NCI-H1417 treated with DMSO at 0.1 percent for 48 hours (cell line): Measurements from ENCODE around the gene BEND6.
A peak's percentile ranks its signal among the peaks of the same experiment; 100 is the strongest.

Experiments
- DNase-seq: peaks from one replicate; lab custom pipeline; 2025; lab: John Stamatoyannopoulos, UW

The BEND6 gene

DNA sequence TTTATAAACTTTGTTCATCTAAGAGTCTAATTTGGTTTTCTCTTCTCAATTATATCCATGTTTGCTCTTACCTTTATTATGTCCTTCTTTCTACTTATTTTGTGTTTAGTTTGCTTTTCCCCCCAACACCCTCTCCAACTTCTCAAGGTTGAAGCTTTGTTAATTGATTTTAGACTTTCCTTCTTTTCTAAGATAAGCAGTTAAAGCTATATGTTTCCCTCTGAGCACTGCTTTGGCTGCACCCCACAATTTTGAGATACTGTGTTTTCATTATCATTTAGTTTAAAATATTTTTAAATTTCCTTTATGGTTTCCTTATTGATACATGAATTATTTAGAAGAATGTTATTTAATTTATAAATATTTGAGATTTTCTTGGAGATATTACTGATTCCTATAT, 13.9 kb upstream of the BEND6 start:
- no peak for DNase-seq

DNA sequence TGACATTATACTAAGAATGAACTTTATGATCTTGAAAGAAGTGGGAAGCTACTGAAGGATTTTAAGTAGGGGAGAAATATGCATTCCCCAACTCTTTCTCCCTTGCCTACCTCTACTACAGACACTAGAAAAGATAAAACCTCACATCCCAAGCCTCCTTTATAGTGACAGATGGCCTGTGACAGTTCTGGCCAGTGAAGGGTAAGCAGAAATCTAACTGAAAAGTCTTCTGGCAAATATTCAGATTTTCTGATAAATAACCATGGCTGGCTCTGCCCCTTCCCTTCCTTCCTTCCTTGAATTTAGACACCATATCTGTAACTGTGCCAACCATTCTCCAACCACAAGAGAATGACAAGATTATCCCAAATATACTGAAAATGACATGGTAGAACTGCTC, 10.2 kb upstream of the BEND6 start:
- no peak for DNase-seq

DNA sequence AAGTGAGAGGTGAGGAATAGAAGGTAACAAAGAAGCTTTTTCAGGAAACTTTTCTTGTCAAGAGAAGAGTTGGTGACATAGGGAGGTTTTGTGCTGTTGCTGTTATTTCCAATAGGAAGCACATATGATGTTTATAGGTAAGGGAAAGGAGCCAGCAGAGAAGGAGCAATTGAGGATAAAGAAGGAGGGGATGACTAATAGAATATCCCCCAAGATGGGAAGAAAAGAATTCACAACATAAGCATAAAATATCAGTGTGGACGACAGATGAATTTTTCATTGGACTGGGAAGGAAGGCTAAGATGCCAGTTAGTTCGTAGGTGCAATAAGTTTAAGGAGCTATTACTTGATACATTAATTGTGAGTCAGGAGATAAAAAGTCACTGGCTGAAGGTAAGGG, 8.5 kb upstream of the BEND6 start:
- no peak for DNase-seq

DNA sequence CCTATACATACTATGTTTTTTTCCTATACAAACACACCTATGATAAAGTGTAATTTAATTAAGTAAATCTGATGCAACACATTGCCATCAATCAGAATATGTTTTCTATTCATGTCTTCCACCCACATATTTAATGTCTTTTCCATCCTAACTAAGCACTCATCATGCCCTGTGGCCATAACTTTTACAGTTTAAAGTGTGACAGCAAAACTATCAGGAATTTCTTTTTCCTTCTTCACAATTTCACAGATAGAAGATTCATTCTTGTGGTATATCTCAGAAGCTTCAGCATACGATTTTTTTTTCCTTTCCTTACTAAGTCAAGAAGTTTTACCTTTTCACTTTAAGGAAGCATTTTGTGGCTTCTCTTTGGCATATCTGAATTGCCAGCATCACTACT, 7.0 kb upstream of the BEND6 start:
- DNase-seq: no peak

DNA sequence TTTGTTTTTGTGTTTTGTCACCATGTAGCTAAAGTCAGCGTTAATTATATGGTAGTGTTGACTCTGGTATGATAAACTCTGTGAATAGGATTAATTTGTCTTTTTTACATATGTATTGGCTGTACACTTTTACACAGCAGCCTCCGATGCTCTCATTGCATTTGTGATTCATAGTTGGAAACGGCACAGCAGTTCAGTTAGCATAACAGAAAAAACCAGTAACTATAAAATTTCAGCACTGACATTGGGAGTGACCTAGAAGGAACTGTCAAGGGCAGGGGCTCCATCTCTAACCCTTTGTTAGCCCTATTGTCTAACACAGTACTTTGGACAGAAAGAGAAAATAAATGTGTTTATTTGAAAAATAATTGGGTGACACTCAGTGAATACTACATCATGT, 5.6 kb upstream of the BEND6 start:
- DNase-seq: no peak

DNA sequence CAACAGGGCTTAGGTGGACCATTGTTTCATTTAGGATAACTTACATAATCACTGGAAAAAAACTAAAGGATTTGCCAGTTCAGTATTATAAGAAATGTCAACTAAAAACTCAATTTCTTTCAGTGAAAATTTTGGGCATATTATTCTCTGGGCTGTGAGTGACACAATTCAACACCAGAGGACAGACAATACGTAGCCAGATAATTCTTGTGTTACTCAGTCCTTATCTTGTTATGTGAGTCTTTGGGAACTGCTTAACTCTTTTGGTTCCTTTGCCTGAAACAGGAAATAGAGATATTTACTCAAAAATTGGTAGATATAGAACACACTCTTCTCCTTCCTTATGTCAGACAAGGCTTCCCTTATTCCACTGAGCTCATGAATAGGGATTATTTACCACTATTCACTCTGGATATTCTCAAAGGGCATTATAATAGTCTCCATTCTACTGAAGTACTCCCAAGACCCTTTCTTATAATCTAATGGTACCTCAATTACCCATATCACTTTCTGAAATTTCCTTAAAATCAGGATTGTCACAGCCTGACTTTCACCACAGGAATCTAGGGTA, 4.9 kb upstream of the BEND6 start:
- DNase-seq: no peak

DNA sequence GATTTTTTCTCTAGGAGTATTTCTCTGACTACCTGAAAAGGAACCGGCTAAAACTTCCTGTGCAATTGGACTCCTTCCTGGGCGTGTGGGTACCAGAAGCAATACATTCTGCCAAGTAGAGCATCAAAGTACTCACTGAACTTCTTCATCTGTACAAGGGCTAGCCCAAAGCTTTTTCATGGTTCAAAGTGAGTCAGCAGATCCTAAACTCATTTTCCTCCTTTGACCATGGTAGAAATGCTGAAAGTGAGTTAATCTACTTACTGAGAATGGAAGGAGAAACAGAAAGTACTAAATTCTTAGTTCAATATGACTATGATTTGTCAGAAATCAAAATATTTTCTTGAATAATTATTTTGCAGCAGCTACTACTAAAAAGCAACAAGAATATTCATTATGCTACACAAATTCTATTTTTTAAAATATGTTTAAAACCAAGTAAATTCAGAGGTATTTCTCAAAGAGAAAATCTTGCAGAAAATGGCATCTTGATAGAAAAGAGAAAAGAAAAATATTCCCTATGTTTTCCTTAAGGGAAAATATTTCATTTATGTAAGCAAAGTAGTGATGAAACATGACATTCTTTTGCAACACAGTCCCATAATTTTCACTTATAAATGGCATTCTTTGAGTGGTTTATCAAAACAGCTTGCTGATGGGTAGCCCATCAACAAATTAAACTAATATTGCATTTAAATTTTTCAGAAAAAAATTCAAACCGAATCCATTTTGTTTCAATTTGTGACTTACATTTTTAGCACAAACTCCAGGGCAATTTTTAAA, 3.7 kb upstream of the BEND6 start:
- DNase-seq: no peak

DNA sequence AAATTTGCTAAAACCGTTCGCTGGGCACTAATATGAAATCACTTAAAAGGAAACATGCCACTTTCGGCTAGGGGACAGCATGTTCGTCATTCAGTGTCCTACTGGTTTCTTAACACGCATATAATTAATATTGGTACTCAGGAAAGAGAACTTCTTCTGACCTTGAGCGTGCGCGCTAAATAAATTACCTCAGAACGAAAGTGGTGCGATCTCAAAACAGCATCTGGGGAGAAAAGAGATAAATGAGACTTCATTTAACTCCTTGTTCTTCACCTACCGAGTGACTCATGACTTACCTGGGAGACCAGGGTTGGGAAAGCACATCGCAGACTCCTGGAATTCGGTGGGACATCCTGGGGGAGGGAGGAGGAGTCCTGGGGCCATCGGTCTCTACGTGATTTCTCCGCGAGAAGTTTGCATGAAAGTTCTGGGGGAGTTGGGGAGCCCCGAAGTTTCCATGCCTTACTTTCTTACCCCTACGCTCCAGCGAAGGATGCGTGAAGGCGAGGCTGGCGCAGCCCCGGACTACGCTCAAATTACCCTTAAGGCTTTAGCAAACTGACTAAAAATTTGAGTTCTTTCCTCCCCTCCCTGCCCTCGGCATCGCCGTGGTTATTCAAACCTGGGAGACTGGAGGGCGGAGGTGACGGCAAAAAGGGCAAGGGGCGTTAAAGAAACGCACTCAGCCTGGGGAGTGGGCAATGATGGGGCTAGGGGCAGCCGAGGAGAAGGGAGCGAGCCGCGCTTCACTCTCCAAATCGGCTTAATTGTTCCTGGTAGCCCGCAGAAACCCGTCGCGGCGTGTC, 1.1 kb upstream of the BEND6 start:
- no peak for DNase-seq

DNA sequence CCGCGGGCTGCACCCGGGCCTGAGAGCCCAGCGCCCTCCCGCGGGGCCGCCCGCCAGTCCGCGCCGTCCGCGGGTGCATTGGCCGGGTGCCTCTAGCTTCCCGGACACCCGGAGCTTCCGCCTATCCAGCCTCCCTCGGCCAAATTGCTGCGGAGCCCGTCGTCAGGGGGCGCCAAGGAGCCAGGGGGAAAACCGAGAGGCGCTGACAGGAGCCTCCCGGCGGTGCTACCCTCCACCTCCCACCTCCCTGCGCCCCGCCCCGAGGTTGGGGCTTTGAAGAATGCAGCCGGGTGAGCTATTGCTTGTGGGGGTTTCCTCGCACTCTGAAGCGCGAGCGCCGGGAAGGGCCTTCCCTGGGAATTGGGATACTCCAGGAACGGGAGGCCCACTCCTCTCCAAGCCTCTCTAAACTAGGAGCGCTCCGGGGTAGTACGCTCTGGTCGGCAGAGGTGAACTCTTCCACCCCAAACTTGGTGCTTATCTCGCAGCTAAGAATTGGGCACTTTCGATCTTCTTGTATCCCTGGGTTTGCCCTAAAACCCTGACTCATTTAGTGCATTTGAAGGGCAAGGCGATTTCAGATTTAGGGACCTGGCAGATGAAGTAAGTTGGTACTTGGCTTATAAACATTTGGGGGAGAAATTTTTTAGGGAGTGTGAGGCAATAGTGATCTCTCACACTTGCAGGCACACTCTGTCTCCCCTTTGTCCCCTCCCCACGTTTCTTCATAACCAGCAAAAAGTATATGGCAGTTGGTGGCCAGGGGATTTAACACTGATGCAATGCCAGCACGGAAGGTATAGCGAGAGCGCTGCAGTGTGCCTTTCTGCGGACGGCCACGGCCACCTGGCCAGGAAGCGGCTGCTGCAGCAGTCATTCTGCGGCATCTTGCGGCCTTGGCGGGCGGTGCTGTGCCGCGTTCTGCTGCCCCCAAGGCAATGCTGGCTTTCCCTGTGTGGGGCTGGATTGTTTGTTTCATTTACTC, 556 bp downstream of the BEND6 start:
- peak; percentile 26 for DNase-seq

DNA sequence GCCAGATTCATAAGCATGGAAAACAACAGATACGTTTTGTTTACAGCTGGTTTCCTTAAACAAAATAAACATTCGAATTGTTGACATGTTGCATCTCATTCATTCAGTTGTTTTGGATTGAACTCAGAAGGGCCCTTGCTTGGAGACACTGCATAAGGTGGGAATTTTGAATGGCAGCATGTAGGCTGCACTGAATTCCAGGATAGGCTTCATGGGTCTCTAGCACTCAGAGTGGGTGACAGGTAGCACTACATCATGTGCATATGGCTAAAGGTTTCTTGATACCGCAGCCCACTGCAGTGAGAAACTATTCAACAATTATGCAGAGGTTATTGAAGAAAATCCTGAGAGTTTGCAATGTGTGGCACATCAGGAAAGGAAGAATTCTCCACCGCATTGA, 1.6 kb downstream of the BEND6 start:
- DNase-seq: no peak

DNA sequence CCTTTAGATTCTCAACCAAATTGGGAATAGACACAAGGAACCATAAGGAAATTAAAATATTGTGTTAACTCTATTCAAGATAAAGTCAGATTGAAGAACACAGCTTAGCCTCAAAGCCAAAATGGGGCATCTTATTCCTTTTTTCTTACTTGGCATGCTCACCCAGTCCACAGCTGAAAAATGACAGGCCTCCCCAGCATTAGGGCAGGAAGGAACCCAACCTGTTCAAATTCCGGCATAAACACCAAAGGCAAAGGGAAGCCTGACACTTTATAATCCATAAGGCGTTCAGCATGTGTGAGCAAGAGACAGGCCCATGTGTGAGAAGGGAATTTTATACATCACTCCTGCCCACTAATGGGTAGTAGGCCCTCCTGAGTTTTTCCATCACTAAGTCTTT, 2.9 kb downstream of the BEND6 start:
- DNase-seq: no peak

DNA sequence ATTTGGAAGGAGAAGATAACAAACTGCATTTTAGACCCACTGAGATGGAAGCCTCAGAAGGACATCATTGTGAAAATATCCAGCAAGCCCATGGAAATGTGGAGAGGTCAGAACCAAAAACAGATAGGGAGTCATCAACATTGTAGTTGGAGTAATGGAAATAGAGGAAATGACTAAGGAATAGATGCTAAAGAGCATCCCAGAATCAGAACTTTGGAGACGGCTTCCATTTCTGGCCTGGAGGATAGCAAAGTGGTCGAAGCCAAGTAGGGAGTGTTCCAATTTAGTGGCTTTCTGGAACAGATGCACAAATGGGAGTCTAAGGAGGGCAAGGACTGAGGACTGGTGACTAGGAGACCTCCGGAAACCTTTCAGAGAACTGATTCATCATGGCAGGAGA, 3.6 kb downstream of the BEND6 start:
- DNase-seq: no peak

DNA sequence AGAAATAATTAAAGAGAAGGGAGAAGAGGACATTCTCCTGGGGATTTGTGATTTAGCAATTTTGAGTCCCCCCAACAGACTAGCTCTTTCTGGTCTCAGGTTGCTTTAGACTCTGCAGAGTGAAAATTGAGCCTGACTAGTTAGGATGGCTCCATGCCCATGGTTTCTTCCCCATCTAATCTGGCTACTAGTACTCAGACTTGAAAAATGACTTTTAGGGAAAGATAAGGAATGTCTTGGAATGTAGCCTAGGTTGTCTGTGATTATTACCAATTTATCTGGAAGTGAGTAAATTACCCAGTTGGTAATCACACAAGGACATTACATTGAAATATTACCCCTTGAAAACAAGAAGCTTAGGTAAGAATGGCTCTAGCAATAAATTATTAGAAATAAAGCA, 4.2 kb downstream of the BEND6 start:
- DNase-seq: no peak

DNA sequence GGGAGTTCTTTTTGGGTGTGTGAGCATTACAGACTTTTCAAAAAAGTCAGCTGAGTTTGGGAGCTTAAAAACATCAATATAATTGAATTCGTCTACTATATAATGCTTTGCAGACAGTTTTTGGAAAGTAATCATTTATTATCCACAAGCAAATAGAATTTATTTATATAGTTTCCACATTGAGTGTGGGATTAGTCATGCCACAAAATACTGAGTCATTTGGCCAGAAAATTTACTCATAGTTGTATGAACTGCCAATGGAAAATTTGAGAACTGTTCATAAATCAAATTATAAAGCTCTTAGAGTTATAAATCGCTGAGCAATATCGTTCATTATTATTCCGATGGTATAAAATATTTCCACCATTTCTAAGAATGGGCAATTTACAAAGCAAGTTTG, 5.0 kb downstream of the BEND6 start:
- no peak for DNase-seq

DNA sequence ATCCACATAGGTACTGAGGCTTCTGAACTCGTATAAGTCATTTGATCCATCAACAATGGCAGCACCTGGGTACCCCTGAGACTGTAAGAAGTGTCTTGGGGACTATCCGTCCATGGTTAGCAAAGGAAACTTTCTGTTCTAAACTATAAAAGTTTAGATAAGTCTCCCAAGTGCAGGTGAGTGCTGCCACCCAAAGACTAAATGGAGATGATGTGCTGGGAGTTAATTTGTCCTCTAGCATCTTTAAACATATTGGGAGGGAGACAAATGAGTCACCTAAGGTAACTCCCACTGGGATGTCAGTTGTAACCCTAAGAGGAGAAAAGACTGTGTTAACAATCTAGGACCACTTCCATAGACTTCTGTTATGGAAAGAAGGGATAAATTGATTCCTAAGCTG, 6.2 kb downstream of the BEND6 start:
- DNase-seq: no peak

DNA sequence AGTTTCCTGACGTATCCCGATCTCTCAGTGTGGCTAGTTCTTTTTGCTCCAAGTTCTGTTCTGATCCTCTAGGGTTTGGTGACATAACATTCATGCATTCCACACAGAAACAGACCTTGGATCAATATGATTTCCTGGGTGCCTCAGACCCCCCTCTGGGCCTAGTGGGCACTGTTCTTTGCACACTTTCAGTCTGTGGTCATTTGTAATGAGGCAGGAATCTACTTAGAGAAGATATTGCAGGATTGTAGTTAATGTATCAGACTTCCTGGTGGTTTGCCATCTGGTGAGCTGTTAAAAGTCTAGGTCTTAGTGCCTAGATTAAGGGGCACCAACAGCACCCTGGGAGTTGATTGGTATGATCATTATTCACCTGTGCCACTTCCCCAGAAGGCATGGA, 7.5 kb downstream of the BEND6 start:
- DNase-seq: no peak

DNA sequence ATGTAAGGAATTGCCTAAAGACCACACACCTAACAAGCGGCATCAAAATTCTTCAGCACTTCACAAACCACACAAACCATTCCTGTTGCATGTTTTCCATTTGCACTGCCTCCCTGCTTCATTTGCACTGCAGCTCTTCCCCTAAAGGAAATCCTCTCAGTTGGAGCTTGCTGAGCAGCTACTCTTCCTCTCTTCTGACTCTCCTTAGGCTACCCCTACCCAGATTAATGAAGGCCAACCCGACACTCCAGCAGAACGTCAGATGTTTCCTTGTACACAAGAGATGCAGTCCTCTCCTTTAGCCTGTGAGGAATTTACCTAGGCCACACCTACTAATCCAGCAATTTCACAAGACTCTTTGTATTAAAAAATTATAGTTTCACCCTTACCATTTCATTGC, 8.1 kb downstream of the BEND6 start:
- DNase-seq: no peak

DNA sequence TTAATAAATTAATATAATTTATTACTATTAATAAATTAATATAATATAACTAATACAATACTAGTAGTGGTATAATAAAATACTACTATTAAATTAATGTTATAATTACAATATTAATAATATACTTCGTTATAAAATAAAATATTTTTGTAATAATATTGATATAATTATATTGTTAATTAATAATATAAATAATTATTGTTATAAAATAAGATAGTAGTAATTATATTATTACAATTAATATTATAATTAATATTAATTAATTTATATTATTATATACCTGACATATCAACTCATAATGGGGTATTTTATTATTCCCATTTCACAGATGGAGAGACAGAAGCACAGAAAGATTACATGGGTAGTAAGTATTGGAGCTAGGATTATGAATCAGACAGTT, 8.9 kb downstream of the BEND6 start:
- no peak for DNase-seq

DNA sequence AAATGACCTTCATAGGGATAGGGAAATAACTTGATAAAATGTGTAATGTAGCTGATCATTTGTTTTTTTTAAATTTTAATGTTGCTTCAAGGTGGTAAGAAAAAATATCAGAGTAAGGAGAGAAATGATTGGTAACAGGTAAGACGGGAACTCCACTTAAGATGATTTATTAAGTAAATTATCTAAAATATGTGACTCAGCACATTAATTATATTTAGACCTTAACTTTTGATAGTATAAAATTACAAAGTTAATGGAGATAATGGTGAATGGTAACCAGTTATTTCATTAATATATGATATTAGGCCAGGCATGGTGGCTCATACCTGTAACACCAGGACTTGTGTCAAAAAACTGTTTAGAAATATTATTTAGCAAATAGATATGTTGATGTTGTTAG, 10.2 kb downstream of the BEND6 start:
- DNase-seq: no peak

DNA sequence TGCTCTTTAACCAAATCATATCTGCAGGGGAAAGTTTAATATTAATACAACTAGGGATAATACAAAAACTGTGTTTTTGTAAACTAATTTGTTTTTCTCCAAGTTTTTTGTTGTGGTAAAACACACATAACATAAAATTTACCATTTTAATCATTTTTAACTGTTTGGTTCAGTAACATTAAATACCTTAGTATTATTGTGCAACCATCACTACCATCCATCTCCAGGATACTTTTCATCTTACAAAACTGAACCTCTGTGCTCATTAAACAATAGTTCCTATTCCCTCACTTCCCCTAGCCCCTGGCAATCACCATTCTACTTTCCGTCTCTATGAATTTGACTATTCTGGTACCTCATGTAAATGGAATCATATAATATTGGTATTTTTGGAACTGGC, 15.9 kb downstream of the BEND6 start:
- no peak for DNase-seq

DNA sequence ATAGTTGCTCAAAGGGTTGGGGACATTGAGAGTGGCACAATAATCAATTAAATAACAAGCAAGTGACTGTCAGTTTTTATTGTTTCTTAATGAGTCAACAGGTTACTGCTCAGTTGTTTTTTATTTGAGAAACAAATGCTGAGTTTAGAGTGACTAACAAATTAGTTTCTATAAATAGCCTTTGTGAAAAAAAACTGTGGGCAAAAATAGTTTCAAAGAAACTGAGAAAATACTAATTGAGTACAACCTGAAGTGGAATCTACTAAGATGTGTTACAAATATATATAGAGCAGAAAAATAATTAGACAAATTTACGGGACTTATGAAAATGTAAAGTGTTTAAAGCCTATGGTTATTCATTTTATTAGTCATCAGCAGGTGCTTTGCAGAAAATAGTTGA, 22.3 kb downstream of the BEND6 start:
- DNase-seq: no peak

DNA sequence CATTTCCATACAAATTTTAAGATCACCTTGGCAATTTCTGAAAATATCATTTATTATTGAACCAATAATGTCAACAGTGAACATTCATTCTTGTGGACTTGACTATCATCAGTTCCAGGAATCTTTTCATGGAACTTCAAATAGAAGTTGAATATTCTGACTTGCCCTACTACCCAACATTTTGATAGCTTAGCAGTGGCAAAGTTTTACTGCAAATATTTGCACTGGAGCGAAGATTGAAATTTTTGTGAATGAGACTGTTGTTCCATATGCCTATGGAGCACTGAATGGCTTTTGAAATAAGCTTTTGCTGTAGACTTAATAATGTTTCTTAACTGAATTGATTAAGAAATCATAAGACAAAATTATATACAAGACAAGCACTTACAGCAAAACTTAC, 23.6 kb downstream of the BEND6 start:
- no peak for DNase-seq
